Measurements from ENCODE around the gene KCNV2.

- TF ChIP-seq, protein P1, sequence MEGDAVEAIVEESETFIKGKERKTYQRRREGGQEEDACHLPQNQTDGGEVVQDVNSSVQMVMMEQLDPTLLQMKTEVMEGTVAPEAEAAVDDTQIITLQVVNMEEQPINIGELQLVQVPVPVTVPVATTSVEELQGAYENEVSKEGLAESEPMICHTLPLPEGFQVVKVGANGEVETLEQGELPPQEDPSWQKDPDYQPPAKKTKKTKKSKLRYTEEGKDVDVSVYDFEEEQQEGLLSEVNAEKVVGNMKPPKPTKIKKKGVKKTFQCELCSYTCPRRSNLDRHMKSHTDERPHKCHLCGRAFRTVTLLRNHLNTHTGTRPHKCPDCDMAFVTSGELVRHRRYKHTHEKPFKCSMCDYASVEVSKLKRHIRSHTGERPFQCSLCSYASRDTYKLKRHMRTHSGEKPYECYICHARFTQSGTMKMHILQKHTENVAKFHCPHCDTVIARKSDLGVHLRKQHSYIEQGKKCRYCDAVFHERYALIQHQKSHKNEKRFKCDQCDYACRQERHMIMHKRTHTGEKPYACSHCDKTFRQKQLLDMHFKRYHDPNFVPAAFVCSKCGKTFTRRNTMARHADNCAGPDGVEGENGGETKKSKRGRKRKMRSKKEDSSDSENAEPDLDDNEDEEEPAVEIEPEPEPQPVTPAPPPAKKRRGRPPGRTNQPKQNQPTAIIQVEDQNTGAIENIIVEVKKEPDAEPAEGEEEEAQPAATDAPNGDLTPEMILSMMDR (conservative IDR thresholded peaks at IDR 0.05 in 1 of 2, IDR thresholded peaks at IDR 0.05 in 1 of 2; ENCODE audit: low read depth in 1 of 2, low read length in 2 of 2): no peak
- TF ChIP-seq EZH2 (IDR thresholded peaks at IDR 0.05; ENCODE audit: low read length, missing control alignments): no peak
These were observed 44.1 kb upstream of the KCNV2 start for GRCh38 chr9:2673161-2673560.
